T-helper 22 cell (primary cell): ENCODE data around the gene ACADSB.

Experiments used
- DNase-seq: peaks from one replicate; pipeline ENCODE4 v3.0.0-alpha.2; 2020; ENCODE audit warnings: low read depth

ACADSB gene

GRCh38 chr10:123101872-123102271, 93.1 kb downstream of the ACADSB start:
- DNase-seq: no peak

GRCh38 chr10:123102673-123103072, 93.9 kb downstream of the ACADSB start:
- DNase-seq: no peak

- no peak for DNase-seq
Measured at GRCh38 chr10:123103944-123104343, 95.1 kb downstream of the ACADSB start.
